ENCODE measurements around the gene MBIP. TPM values are rescaled to one million over a fixed set of nuclear protein-coding genes. Genes with fewer than 3 reads are reported as not detected.

Gene MBIP
- polyA plus RNA-seq, 2 of the 4 experiments (the other 2 are of a cell fraction), result 17.0 to 33.1 TPM

- ChIA-PET CTCF (interaction anchor here (1.4 kb wide), 1 partner anchor 194 kb away, joined by 4 read pairs; no protein-coding TSS in a partner anchor), POLR2A (no interaction called here)
- H3K4me3 ChIP-seq, result no peak overlapping the region
- DNase-seq (ENCODE audit: low read depth in 1 of 2, low spot score in 1 of 2) (no peak), ATAC-seq (no peak), FAIRE-seq (no peak)
- H3K9me3 ChIP-seq, result no peaks in the 10 kb centered on the region
- no peaks in the 10 kb centered on the region for H3K4me1 ChIP-seq
- TF ChIP-seq PBX3 (IDR thresholded peaks at IDR 0.05) (no peak), HOXA7 (CRISPR knock-in tag; IDR thresholded peaks at IDR 0.05) (no peak), PHF8 (IDR thresholded peaks at IDR 0.05; ENCODE audit: borderline replicate concordance, low read depth) (no peak), HOXB5 (CRISPR knock-in tag; IDR thresholded peaks at IDR 0.05) (no peak)
- TF ChIP-seq, protein P1, sequence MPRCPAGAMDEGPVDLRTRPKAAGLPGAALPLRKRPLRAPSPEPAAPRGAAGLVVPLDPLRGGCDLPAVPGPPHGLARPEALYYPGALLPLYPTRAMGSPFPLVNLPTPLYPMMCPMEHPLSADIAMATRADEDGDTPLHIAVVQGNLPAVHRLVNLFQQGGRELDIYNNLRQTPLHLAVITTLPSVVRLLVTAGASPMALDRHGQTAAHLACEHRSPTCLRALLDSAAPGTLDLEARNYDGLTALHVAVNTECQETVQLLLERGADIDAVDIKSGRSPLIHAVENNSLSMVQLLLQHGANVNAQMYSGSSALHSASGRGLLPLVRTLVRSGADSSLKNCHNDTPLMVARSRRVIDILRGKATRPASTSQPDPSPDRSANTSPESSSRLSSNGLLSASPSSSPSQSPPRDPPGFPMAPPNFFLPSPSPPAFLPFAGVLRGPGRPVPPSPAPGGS (IDR thresholded peaks at IDR 0.05), result no peak
- H3K4me2 ChIP-seq, result no peak overlapping the region
- no peak overlapping the region for H3K27ac ChIP-seq
Observed at GRCh38 chr14:36264107-36264506, 56.3 kb downstream of the MBIP start.

DNA sequence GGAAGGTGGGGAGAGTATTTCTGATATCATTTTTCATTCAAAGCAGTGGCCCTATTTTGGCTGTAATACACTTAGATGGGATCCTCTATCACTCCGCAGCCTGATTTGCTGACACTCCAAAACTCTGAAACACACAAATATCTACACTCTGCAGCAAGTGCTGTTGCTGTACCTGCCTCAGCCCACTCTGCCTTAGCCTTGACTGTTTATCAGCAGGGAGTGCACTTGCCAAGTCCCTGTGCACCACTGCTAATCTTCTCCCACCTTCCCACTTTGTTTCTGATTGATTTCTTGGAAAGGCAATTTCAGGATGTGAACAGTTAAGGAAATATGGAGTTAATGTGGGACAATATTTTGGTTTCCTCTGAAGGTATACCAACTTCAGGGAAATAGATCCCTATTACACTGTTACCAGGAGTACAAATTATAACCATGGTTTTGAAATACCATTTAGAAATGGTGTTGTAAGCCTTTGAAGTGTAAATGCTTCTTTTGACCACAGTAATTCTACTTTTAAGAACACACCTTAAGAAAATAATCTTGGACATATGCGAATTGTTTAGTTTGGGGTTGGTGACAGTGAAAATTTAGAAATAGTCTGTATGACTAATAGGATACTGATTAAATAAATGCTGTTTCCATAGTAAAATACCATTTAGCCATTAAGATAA, 59.3 kb downstream of the MBIP start:
- H3K9me3 ChIP-seq, result no peaks in the 10 kb centered on the region
- ATAC-seq, result no peak
- no peak overlapping the region for H3K27ac ChIP-seq
- DNase-seq (ENCODE audit: low read depth in 1 of 2, low spot score in 1 of 2), result no peak
- H3K4me2 ChIP-seq, result no peak overlapping the region
- no peak for FAIRE-seq
- ChIA-PET POLR2A (no interaction called here), CTCF (no interaction called here)
- no peaks in the 10 kb centered on the region for H3K4me1 ChIP-seq
- TF ChIP-seq EHMT2 (IDR thresholded peaks at IDR 0.05; ENCODE audit: low read depth) (no peak), HOXB5 (CRISPR knock-in tag; IDR thresholded peaks at IDR 0.05) (no peak), RAD21 (conservative IDR thresholded peaks at IDR 0.05 in 1 of 2, IDR thresholded peaks at IDR 0.05 in 1 of 2) (no peak), RFX5 (IDR thresholded peaks at IDR 0.05) (no peak)
- H3K4me3 ChIP-seq, result no peak overlapping the region
- 38% methylated on average over 2 of the region's 2 CpGs for WGBS (ENCODE audit: missing lambda C conversion rate)

GRCh38 chr14:36258241-36258640, 62.2 kb downstream of the MBIP start:
- CTCF ChIA-PET, result no interaction called here
- DNase-seq (ENCODE audit: low read depth in 1 of 2, low spot score in 1 of 2) (no peak), ATAC-seq (no peak), FAIRE-seq (no peak)
- H3K4me1 ChIP-seq, result no peaks in the 10 kb centered on the region
- POLR2A ChIA-PET, result no interaction called here
- H3K4me2 ChIP-seq, result no peak overlapping the region
- WGBS (ENCODE audit: missing lambda C conversion rate), result 34% methylated on average over 3 of the region's 3 CpGs
- H3K4me3 ChIP-seq, result no peak overlapping the region
- TF ChIP-seq, protein P2, sequence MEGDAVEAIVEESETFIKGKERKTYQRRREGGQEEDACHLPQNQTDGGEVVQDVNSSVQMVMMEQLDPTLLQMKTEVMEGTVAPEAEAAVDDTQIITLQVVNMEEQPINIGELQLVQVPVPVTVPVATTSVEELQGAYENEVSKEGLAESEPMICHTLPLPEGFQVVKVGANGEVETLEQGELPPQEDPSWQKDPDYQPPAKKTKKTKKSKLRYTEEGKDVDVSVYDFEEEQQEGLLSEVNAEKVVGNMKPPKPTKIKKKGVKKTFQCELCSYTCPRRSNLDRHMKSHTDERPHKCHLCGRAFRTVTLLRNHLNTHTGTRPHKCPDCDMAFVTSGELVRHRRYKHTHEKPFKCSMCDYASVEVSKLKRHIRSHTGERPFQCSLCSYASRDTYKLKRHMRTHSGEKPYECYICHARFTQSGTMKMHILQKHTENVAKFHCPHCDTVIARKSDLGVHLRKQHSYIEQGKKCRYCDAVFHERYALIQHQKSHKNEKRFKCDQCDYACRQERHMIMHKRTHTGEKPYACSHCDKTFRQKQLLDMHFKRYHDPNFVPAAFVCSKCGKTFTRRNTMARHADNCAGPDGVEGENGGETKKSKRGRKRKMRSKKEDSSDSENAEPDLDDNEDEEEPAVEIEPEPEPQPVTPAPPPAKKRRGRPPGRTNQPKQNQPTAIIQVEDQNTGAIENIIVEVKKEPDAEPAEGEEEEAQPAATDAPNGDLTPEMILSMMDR (IDR thresholded peaks at IDR 0.05), result no peak
- TF ChIP-seq RCOR1 (IDR thresholded peaks at IDR 0.05; ENCODE audit: low read depth, low read length) (no peak), SMC3 (IDR thresholded peaks at IDR 0.05) (no peak), TFCP2L1 (CRISPR knock-in tag; IDR thresholded peaks at IDR 0.05) (no peak), NR3C1 (IDR thresholded peaks at IDR 0.05) (no peak), USF2 (IDR thresholded peaks at IDR 0.05) (no peak), HOXA7 (CRISPR knock-in tag; IDR thresholded peaks at IDR 0.05) (no peak), JUNB (IDR thresholded peaks at IDR 0.05) (no peak), NPAS2 (CRISPR knock-in tag; IDR thresholded peaks at IDR 0.05; ENCODE audit: borderline replicate concordance) (no peak), TP53 (CRISPR knock-in tag; IDR thresholded peaks at IDR 0.05) (no peak), CHD4 (IDR thresholded peaks at IDR 0.05; ENCODE audit: borderline replicate concordance) (no peak)
- TF ChIP-seq, protein P3, sequence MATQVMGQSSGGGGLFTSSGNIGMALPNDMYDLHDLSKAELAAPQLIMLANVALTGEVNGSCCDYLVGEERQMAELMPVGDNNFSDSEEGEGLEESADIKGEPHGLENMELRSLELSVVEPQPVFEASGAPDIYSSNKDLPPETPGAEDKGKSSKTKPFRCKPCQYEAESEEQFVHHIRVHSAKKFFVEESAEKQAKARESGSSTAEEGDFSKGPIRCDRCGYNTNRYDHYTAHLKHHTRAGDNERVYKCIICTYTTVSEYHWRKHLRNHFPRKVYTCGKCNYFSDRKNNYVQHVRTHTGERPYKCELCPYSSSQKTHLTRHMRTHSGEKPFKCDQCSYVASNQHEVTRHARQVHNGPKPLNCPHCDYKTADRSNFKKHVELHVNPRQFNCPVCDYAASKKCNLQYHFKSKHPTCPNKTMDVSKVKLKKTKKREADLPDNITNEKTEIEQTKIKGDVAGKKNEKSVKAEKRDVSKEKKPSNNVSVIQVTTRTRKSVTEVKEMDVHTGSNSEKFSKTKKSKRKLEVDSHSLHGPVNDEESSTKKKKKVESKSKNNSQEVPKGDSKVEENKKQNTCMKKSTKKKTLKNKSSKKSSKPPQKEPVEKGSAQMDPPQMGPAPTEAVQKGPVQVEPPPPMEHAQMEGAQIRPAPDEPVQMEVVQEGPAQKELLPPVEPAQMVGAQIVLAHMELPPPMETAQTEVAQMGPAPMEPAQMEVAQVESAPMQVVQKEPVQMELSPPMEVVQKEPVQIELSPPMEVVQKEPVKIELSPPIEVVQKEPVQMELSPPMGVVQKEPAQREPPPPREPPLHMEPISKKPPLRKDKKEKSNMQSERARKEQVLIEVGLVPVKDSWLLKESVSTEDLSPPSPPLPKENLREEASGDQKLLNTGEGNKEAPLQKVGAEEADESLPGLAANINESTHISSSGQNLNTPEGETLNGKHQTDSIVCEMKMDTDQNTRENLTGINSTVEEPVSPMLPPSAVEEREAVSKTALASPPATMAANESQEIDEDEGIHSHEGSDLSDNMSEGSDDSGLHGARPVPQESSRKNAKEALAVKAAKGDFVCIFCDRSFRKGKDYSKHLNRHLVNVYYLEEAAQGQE (IDR thresholded peaks at IDR 0.05), result no peak
- TF ChIP-seq, protein P1 (IDR thresholded peaks at IDR 0.05), result no peak
- no peaks in the 10 kb centered on the region for H3K9me3 ChIP-seq
- H3K27ac ChIP-seq, result no peak overlapping the region

Data from A549 (cell line).